HG03354 (cell line): Measurements from ENCODE around the gene RNF220.

ENCODE experiments used
- ATAC-seq: cut with Tn5 transposase; IDR thresholded peaks from one replicate; pipeline ENCODE4 v1.9.1; 2021; ENCODE audit warnings: mild to moderate bottlenecking; ENCODE audit not compliant: unreplicated experiment, poor library complexity, severe bottlenecking

RNF220 gene

DNA sequence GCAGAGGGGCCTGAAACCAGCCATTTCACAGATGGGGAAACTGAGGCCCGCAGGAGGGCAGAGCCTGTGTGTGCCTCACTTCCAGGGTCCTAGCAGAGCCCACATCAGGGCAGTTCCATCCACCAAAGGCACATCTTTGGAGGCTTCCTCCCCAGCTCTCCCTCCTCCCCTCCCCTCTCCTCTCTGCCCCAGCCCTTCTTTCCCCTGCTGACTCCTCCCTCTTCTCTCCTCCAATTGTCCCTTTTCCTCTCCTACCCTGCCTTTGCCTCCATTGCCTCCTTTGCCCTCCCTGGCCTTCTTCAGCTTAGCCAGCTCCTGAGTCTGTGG lies 212.6 kb downstream of the RNF220 start:
- no peak for ATAC-seq

DNA sequence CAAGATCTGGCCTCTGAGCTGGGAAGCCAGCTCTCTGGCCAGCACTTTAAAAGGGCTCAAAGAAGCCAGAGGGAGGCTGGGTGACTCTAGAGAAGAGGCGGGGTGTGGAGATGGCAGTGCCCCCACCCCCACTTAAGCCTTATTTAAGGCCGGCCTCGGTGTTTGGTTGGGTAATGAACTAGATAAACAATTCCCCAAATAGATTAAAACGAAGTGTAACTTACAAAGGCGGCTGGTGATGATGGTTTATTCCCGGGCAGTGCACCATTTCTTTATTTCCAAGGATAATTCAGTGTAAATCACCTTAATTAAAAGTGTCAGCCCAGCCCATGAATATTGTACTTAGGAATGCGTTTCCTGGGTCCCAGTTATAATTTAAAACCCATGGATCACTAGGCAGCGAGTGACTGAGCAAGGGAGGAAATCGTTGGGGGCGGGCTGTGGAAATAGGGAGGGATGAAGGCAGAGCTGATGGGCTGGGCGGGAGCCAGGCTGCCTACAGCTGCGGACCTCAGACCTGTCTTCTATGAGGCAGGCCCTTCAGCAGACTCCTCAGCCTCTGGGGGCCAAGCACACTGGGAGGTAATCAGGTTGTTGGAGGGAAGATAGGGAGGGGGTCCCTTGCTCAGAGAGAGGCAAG lies 214.3 kb downstream of the RNF220 start:
- no peak for ATAC-seq

DNA sequence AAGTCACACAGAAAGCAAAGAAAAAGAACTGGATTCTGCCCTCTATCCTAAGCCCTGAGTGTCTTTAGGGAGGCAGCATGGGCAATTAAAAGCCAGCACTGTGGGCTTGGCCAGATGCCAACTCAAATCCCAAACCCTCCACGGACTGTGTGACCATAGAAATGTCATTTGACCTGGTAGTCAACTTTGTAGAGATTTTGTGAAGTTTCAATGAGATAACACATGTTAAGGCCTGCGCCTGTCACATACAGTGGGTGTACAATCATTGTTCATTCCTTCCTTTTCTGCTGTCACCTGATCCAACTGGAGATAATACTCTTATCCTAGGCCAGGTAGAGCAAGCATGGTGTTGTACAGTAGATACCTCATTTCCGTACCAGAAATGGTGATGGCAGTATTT lies 215.0 kb downstream of the RNF220 start:
- ATAC-seq: no peak

DNA sequence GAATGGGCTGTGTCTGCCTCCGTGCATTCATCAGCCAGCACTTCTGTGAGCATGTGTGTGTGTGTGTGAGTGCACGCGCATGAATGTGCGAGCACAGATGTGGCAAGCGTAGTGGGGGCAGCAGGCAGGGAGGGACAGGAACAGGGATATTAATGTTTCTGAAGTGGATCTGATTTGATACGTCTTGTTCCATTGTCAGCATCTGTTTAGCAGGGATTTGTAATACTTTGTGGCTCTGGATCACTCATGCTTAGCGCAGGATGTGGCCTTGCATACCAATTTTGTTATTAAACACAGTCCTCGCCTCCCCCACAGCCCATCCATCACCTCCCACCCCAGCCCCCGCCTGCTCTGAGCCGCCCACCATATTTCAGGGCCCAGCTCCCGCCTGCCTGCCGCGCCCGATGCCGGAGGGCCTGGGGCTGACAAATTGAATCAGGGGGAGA lies 216.8 kb downstream of the RNF220 start:
- ATAC-seq: no peak

DNA sequence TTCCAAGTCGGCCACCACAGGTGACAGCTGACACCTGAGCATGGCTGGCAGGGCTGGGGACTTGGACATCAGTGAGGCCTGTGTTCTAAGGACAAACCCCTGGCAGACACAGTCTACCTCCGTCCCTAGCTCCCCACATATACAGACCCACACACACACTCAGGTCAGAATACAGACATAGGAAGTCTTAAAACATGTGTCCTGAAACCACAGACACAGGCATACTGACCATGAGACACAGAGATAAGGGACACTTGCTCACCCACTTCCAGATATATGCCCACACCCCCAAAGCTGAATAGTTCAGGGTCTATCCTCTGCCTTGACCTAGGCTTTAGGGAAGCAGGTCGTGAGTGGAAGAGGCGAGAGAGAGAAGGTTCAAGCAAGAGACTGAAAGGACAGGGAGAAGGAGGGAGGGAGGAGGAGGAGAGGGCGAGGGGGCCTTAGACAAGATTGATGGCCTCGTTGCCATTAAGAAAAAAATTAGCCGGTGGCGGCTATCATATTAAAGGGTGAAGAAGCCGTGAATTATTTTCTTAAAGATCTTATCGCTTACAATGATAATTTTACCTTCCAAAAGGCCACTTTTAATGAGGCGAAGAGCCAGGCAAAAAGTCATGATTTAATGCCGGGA lies 219.3 kb downstream of the RNF220 start:
- ATAC-seq: no peak

DNA sequence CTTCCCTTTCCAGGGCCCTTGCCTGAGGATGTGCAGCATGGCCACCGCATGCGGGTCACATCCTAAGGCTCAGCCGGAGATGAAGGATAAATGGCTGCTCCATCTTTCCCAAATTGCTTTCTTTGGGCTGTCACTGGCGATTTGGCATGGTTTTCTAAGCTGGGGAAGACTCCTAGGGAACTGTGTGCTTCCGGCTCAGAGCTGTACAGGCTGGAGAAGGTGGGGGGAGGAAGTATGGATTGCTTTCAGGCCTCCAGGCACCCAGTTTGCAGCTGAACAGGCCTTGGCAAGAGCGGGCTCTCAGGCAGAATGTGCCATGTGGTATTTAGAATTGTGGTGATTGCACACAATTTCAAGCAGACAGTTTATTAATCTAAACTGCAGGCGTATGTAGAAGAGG lies 220.3 kb downstream of the RNF220 start:
- no peak for ATAC-seq

DNA sequence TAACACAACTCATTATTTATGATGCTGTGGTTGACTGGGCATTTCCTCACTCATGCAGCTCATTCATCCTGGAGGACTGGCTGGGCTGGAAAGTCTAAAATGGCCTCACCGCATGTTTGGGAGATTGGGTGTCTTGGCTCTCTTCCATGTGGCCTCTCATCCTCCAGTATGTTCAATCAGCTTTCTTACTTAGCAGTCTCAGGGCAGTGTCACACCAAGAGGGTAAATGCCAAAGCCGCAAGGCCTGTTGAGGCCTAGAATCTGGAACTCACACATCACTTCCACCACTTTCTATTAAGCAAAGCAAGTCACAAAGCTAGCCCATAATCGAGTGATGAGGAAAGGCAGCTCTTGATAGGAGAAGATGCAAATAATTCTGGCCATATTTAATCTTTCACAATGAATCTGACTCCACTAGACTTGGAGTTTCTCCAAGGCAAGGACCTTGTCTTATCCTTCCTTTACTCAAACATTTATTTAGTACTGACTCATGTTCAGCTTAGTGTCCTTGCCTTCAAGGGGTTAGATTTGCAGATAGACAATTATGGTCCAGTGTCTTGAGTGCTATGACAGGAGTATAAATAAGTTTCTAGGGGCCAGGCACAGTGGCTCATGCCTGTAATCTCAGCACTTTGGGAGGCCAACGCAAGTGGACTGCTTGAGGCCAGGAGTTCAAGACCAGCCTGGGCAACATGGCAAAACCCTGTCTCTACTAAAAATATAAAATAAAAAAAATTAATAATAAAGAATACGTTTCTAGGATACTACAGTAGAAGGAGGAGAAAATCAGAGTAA lies 224.1 kb downstream of the RNF220 start:
- ATAC-seq: no peak

DNA sequence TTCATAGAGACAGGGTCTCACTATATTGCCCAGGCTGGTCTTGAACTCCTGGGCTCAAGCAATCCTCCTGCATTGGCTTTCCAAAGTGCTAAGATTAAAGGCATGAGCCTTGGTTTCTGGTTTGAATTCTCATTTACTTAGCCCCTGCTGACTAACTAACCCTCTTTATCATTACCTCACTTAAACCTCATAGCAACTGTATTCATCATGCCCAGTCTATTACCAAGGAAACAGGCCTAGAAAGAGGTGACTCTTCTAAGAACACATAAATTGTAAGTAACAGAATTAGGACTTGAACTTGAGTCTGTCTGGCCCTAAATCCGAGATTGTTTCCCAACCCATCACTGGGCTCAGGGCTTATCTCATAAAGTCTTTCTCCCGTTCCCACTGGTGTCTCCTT lies 225.1 kb downstream of the RNF220 start:
- ATAC-seq: no peak

DNA sequence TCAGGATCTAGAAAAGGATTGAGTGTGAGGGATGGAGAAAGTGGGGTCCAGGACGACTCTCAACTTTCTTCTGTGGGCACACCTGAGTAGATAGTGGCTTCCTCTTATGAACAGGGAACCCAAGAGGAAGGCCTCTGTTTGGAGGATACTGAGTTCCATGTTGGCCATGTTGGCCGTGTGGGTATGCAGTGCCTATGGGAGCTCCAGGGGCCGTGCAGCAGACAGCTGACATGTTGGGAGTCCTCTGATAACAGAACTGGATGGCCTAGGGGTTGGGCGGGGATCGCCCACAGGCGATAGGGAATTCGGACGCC lies 226.2 kb downstream of the RNF220 start:
- peak; percentile 13 for ATAC-seq

DNA sequence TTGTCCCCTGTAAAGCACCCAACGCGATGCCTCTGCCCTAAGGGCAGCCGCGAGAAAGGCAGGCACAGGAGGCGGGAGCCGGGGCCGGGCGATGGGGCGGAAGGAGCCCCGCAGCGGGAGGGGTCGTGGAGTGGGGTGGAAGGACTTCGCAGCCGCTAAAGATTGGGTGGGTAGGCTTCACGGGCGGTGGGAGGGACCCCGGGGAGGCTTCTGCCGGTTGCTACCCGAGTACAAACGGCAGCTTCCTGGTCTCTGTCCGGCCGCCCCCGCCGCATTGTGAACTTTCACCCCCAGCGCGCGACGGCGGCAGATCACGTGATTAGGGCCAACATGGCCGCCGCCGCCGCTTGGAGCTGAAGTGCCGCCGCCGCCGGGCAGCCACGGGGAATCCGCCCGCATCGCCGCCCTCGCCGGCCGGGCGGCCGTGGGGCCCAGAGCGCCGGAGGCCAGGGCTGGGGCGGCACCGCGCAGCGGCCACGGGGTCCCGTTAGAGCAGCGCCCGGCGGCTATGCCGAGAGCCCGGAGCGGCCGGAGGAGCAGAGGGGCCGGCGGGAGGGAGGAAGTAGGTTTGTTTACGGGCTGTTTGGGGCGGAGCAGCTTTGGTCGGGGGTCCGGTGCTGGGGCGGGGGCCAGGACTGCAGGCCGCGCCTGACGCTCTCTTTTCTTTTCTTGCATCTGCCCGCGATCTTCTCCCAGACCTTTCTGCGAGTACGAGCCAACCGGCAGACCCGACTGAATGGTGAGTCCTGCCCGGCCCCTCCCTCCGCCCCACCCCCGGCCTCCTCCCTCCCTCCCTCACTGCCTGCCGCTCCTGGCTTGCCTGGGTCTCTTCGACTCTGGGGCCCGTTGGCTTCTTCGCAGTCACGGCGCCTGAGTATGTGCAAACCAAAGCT lies 226.8 kb downstream of the RNF220 start:
- peak; percentile 80 for ATAC-seq

DNA sequence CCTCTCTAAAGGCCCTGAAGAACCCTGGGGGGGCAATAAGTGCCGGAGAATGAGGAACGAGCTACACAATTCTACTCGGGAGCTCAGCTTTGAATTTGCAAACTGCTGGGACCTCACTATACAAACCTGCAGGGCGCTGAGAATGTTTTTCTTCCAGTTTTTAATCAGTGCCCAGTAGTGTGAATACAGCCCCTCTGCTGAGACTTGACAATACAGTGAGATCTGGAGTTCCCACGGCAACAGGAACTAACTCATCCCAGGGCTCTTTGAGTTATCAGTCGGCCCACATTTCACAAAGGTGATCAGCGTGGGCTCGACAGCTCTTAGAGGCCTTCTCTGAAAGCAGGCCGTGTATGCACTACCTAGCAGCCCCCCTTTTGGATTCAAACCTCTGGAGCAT lies 227.5 kb downstream of the RNF220 start:
- ATAC-seq: no peak

DNA sequence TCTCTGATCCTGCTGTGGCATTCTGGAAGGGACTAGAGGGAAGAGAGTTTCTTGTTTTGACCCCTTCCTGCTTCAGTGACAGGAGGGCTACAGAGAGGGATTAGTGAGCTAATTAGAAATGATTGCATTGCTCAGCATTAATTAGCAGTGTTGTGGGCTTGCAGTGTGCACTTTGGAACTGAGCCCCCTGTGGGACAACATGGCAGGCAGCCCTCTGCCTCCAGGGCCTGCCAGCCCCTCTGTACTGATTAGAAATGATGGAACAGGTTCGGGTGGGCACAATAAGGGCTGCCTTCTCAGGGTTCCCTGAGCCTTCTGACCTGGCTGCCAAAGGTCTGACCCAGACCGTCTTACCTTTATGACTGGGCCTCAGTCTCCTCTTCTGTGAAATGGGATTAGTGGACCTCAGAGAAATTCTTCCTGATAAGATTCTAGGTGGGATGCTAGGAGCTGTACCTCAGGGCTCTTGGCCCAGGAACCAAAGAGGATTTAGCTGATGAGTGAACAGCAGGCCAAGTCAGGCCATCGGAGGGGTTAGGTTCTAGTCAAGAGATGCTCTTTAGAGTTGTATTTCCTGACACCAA lies 229.6 kb downstream of the RNF220 start:
- no peak for ATAC-seq

DNA sequence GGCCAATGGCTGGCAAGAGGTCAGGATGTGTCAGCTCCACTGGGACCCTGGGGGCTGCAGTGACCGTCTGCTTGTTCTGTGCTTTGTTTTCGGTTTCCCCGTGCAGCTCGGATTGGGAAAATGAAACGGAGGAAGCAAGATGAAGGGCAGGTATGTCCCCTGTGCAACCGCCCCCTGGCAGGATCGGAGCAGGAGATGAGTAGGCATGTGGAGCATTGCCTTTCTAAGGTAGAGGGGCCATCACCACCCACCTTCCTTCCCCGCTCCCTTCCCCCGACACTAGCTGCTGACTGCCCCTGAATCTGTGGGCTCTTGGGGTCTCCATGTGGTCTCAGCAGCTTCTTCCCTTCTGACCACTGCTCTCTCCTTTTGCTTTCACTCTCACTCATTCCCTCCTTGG lies 230.4 kb downstream of the RNF220 start:
- ATAC-seq: no peak

DNA sequence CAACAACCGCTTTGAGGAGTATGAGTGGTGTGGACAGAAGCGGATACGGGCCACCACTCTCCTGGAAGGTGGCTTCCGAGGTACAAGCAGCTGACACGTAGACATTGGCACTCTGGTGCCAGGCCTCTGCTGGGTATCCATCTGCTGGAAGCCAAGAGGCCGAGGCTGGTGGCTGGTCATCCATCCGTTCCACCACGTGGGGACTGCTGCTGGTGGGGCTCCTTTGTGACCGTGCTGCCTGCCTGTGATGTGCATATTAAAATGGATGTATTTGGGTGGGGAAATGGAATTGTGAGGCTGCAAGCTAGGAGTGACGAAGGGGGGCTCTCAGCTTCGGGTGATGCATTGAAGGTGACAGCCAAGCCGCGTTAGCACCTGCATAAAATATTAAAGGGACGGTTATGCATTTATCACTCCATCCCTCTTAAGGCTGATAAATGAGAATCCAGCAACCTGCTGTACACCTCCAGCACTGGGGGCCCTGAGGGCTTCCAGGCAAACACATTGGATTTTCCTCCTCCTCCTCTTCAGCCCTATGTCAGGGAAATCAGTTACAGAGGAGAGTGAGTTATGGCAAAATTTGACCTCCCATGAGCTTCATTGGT lies 231.1 kb downstream of the RNF220 start:
- no peak for ATAC-seq

DNA sequence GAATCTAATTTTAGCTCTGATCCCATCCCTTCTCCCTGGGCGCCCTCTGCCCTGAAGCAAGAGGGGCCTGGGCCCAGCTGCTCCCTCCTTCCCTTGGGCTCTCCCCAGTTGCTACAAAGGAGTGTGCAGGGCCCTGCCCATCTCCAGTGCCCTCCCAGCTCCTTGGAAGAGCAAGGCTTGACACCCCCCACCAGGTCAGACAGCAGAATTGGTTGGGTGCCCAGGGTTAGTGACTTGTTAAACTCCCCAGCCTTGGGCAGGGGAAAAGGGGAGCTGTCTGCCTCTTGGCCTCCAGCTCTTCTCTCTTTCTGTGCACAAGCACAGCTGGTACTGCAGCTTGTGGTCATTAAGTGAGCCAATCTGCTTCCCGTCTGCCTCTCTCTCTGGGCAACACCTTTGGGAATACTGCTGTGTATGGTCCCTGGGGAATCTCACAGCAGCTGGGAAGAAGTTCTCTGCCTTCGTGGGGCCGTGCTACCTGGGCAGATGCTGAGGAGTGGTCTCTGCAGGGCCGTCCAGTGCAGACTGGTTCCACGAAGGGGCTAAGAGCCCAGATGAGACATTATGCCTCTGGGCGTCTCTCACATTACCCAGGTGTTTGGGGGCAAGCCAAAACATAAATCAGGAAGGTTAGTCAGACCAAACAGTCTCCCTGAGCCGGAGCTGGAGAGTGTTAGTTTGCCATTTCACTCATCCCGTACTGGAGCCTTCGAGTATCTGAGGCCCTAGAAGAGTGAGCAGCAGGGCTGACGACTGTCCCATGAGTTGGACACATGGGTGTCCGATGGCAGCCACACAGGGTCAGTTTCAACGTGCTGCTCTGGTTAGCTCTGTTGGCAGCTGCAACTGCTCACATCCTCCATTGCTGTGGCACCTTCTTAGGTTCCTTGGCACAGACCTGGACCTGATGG lies 231.9 kb downstream of the RNF220 start:
- ATAC-seq: no peak

DNA sequence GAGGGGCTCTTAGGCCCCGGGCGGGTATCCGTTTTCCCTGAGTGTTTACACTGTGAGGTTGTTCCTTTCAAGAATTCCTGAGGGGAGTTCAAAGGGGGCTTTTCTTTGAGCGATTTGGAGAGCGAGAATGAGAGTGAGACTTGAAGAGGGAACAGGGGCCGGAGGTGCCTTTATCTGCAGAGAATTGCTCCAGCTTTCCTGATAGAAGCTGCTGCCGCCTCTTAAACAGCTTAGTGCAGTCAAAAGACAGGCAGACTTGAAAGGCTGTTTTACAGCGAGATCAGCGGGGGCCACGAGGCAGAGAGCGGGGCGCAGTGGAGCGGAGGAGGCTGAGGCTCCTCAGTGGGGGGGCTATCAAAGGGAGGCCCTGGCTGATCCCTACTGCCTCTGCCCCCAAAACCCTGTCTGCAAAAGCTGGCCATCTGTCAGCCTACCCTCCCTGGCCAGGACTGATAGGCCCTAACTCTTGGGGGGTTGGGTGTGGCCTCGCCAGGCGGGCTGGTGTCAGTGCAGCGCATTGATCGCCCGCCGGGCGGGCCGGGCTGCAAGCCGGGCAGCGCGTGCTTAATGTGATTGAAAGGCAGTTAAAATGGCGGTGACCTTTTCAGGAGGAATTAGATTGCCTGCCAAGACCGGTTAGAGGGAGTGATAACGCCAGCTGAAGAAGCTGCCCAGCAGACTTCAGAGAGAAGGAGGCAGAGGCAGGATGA lies 232.8 kb downstream of the RNF220 start:
- no peak for ATAC-seq

DNA sequence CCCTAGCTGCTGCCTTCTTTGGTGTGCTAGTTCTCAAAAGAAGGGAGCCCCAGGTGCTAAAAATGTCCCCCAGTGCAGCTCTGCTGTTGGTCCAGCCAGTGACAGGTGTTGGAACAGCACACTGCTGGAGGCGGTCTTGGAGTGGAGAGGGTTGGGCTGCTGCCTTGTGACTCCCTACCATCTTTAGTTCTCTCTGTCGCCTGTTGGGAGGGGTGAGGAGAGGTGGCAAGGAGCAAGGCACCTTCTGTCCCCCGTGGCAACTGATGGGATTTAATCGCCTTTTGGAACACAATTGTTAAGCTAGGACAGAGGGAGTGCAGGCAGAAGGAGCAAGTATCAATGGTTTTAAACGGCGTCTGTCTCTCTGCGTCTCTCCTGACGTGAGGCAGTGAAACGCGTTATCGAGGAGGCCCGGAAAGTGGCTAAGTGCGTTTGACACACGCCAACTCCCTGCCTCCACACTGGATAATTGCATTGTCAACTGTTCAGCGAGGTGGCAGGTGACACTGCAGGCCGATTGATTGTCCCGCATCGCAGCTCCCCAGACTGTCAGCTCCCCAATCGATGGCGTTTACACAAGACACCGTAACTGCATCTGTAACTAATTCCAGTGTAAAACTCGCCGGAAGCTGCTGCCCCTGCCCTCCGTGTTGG lies 235.3 kb downstream of the RNF220 start:
- ATAC-seq: no peak
